Smooth muscle cell (in vitro differentiated cells): Measurements from ENCODE around the gene THOC1. TPM values are rescaled to one million over a fixed set of nuclear protein-coding genes. Genes with fewer than 3 reads are reported as not detected.

Source experiments
- DNase-seq: peaks from one replicate; lab custom pipeline; 2025; ENCODE audit not compliant: unreplicated experiment; lab: John Stamatoyannopoulos, UW
- H2AFZ ChIP-seq: fragments of 200-600 bp; sonication (generic); 2 replicates; pipeline ENCODE4 v1.6.0; 2016; ENCODE audit warnings: antibody characterized with exemption, low read depth, mild to moderate bottlenecking
- H3F3A ChIP-seq: fragments of 200-600 bp; sonication (generic); 2 replicates; pipeline ENCODE4 v1.6.0; 2017; ENCODE audit warnings: antibody characterized with exemption, low read depth
- H3K27ac ChIP-seq: fragments of 200-600 bp; sonication (generic); 2 replicates; pipeline ENCODE4 v1.5.1; 2016; ENCODE audit warnings: low read depth, mild to moderate bottlenecking
- H3K27me3 ChIP-seq: fragments of 200-600 bp; sonication (generic); 2 replicates; pipeline ENCODE4 v1.6.1; 2016; ENCODE audit warnings: low read depth, mild to moderate bottlenecking
- H3K36me3 ChIP-seq: fragments of 200-600 bp; sonication (generic); 2 replicates; pipeline ENCODE4 v1.5.1; 2016; ENCODE audit warnings: low read depth
- H3K4me1 ChIP-seq: fragments of 200-600 bp; sonication (generic); 2 replicates; pipeline ENCODE4 v1.5.1; 2016; ENCODE audit warnings: low read depth
- H3K4me2 ChIP-seq: fragments of 200-600 bp; sonication (generic); 2 replicates; pipeline ENCODE4 v1.6.0; 2016; ENCODE audit warnings: mild to moderate bottlenecking
- H3K4me3 ChIP-seq: fragments of 200-600 bp; sonication (generic); 2 replicates; pipeline ENCODE4 v1.5.1; 2016; ENCODE audit warnings: mild to moderate bottlenecking
- H3K79me2 ChIP-seq: fragments of 200-600 bp; sonication (generic); 2 replicates; pipeline ENCODE4 v1.6.0; 2016; ENCODE audit warnings: low read depth, mild to moderate bottlenecking
- H3K9ac ChIP-seq: fragments of 200-600 bp; sonication (generic); 2 replicates; pipeline ENCODE4 v1.6.0; 2016; ENCODE audit warnings: low read depth
- H3K9me3 ChIP-seq: fragments of 200-600 bp; sonication (generic); replicated peaks from 2 replicates; pipeline ENCODE4 v1.5.1; 2016; ENCODE audit warnings: low read depth
- H4K20me1 ChIP-seq: fragments of 200-600 bp; sonication (generic); 2 replicates; pipeline ENCODE4 v1.6.0; 2016; ENCODE audit warnings: low read depth
- WGBS: methylation state at CpG from one replicate; pipeline ENCODE4 v1.1.7; 2016; ENCODE audit warnings: low lambda C conversion rate; 5-methylcytosine and 5-hydroxymethylcytosine counted together
- polyA plus RNA-seq: library from polyadenylated mRNA; unstranded; fragments of >200 nt; fragmentation: Nextera tagmentation; extraction: Ambion mirVana; gene quantifications from 2 replicates; pipeline ENCODE4 v1.2.1, GENCODE V29; 2016
- total RNA-seq: library from RNA; depleted of rRNA; stranded (reverse); fragments of >200 nt; gene quantifications from 2 replicates; pipeline ENCODE4 v1.2.3, GENCODE V29; 2014
- TF ChIP-seq, protein P1 (sequence below): fragments of 200-600 bp; sonication (generic); IDR thresholded peaks from 2 replicates; pipeline ENCODE4 v1.5.1; 2017; ENCODE audit warnings: borderline replicate concordance, mild to moderate bottlenecking, antibody characterized with exemption; ENCODE audit not compliant: insufficient read depth, poor library complexity, severe bottlenecking

The THOC1 gene
- total and polyA plus RNA-seq, 2 experiments from 2014 or later, result 14.8 to 48.7 TPM

DNA sequence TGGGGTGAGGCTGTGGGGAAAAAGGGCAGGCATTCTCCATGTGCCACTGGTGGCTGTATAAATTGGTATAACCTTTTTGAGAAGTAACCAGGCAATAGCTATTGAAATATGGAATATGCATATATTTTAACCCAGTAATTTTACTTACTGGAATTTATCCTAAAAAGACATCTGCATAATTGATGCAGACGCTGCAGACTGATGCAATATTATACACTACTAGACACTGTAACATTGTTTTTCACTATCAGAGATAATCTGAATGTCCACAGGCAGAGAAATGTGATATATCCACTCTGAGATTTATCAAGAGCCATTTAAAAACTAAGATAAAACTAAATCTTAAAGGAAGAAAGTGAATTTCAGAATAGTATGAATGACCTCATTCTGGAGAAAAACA lies 14.7 kb downstream of the THOC1 start:
- Histone ChIP-seq H3K36me3 (peaks cover 33% of the 10 kb centered on the region), H2AFZ (no peak overlapping the region), H3K4me3 (no peak overlapping the region)

DNA sequence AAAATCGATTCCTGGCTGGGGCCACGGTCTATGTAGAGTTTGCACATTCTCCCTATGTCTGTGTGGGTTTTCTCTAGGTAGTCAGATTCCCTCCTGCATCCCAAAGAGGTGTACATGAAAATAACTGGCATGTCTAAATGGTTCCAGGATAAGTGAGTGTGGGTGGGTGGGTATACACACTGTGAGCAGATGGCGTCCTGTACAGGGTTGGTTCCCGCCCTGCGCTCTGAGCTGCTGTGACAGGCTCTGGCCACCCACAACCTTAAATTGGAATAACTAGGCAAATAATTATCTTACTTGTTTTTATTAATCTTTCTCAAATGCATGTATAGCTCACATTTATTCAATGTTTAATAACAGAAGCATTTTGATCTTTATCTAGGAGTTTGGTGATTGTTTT lies 16.3 kb downstream of the THOC1 start:
- H2AFZ ChIP-seq, result no peak overlapping the region
- no peaks in the 10 kb centered on the region for H3K79me2 ChIP-seq
- H3K4me2 ChIP-seq, result no peak overlapping the region
- H4K20me1 ChIP-seq, result no peaks in the 10 kb centered on the region
- H3F3A ChIP-seq, result no peaks in the 10 kb centered on the region
- H3K9me3 ChIP-seq, result no peaks in the 10 kb centered on the region
- H3K9ac ChIP-seq, result no peak overlapping the region
- WGBS, result 98% methylated on average over 5 of the region's 5 CpGs
- no peaks in the 10 kb centered on the region for H3K4me1 ChIP-seq
- no peak overlapping the region for H3K4me3 ChIP-seq
- no peak for DNase-seq
- H3K27ac ChIP-seq, result no peak overlapping the region
- TF ChIP-seq, protein P1, sequence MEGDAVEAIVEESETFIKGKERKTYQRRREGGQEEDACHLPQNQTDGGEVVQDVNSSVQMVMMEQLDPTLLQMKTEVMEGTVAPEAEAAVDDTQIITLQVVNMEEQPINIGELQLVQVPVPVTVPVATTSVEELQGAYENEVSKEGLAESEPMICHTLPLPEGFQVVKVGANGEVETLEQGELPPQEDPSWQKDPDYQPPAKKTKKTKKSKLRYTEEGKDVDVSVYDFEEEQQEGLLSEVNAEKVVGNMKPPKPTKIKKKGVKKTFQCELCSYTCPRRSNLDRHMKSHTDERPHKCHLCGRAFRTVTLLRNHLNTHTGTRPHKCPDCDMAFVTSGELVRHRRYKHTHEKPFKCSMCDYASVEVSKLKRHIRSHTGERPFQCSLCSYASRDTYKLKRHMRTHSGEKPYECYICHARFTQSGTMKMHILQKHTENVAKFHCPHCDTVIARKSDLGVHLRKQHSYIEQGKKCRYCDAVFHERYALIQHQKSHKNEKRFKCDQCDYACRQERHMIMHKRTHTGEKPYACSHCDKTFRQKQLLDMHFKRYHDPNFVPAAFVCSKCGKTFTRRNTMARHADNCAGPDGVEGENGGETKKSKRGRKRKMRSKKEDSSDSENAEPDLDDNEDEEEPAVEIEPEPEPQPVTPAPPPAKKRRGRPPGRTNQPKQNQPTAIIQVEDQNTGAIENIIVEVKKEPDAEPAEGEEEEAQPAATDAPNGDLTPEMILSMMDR, result no peak
- H3K27me3 ChIP-seq, result no peaks in the 10 kb centered on the region
- H3K36me3 ChIP-seq, result peaks cover 30% of the 10 kb centered on the region

More for the DNA sequence above, 14.7 kb downstream of the THOC1 start:
- no peaks in the 10 kb centered on the region for H3K4me1 ChIP-seq
- H4K20me1 ChIP-seq, result no peaks in the 10 kb centered on the region
- no peak overlapping the region for H3K4me2 ChIP-seq
- no peak overlapping the region for H3K27ac ChIP-seq
- no peak overlapping the region for H3K9ac ChIP-seq
- no peaks in the 10 kb centered on the region for H3K79me2 ChIP-seq
- no peak for DNase-seq
- H3F3A ChIP-seq, result no peaks in the 10 kb centered on the region
- no peaks in the 10 kb centered on the region for H3K9me3 ChIP-seq
- TF ChIP-seq, protein P1, result no peak
- no peaks in the 10 kb centered on the region for H3K27me3 ChIP-seq
- WGBS, result 97% methylated on average over 1 of the region's 1 CpG

DNA sequence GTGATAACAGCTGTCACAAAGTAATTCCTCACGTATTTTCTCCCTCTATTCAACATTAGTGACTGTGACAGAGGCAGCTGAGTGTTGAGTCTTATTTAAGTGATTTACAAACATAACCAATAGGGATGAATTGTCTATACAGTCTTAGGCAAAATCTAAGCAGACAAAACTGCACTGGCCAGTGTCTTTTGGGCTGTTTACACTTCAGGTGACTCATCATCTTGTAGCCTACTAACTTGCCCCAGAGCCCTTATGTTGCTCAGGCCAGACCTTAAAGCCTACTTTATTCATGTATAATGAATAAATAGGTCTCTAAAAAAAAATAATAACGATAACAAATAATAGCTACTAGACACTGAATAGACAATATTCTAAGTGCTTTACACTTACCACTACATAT lies 17.2 kb downstream of the THOC1 start:
- 80% methylated on average over 2 of the region's 2 CpGs for WGBS
- H3K4me2 ChIP-seq, result no peak overlapping the region
- peaks cover 29% of the 10 kb centered on the region for H3K36me3 ChIP-seq
- no peaks in the 10 kb centered on the region for H3K79me2 ChIP-seq
- no peak overlapping the region for H2AFZ ChIP-seq
- H3K27ac ChIP-seq, result no peak overlapping the region
- H3K27me3 ChIP-seq, result no peaks in the 10 kb centered on the region
- H3K9me3 ChIP-seq, result no peaks in the 10 kb centered on the region
- no peak for DNase-seq
- no peaks in the 10 kb centered on the region for H4K20me1 ChIP-seq
- TF ChIP-seq, protein P1, result no peak
- no peak overlapping the region for H3K9ac ChIP-seq
- H3F3A ChIP-seq, result no peaks in the 10 kb centered on the region
- no peak overlapping the region for H3K4me3 ChIP-seq
- H3K4me1 ChIP-seq, result no peaks in the 10 kb centered on the region

DNA sequence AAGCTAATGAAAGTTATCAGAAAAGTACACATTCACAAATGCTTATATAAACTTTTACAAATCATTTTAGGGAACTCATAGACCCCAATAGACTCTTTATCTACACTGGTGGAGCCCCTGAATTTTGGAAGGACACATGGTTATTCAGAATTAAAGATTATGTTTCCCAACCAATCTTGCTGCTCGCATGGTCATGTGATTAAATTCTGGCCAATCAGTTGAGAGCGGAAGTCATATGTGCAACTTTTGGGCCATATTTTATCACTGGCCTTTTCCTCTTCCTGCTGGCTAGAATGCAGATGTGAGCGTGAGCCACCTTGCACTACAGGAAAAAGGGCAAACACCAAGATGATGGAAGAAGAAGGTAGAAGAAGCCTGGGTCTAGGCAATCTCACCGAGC lies 19.8 kb downstream of the THOC1 start:
- Histone ChIP-seq H3K9ac (no peak overlapping the region), H3K36me3 (peaks cover 38% of the 10 kb centered on the region), H3K79me2 (no peaks in the 10 kb centered on the region), H3F3A (no peaks in the 10 kb centered on the region), H3K9me3 (no peaks in the 10 kb centered on the region), H3K27ac (no peak overlapping the region), H3K27me3 (no peaks in the 10 kb centered on the region), H4K20me1 (no peaks in the 10 kb centered on the region), H3K4me3 (no peak overlapping the region), H3K4me1 (no peaks in the 10 kb centered on the region), H2AFZ (no peak overlapping the region), H3K4me2 (no peak overlapping the region)
- TF ChIP-seq, protein P1, result no peak
- no peak for DNase-seq
- 98% methylated on average over 4 of the region's 4 CpGs for WGBS
